Right lobe of liver (tissue), 6 donors: ENCODE measurements around the gene OXA1L. TPM values are rescaled to one million over a fixed set of nuclear protein-coding genes. Genes with fewer than 3 reads are reported as not detected.
"Not testable (repeated sequence)": the region's sequence is repeated elsewhere in the genome, so short reads cannot be mapped to it uniquely, and the experiment has no call there.

Experiments used
- ATAC-seq, 4 donors: fragments of 200-7000 bp; cut with Tn5 transposase; one replicate each; pipeline ENCODE4 v1.9.1; 2020; ENCODE audit warnings: mild to moderate bottlenecking in 4 of 4, moderate library complexity in 4 of 4
- DNase-seq, 3 donors: peaks; one replicate each; pipeline ENCODE4 v3.0.0-alpha.2; 2020
- H3K27ac ChIP-seq, 3 donors: fragments of 200-600 bp; one replicate each; pipeline ENCODE4 v1.8.0; 2022
- H3K27me3 ChIP-seq, 2 donors: fragments of 200-600 bp; one replicate each; pipeline ENCODE4 v1.8.0; 2022
- H3K36me3 ChIP-seq, 4 donors: fragments of 200-600 bp; sonication (generic) in 1 of 4; one replicate each; pipeline versions ENCODE4 v1.5.1 to v1.8.0; 2017 to 2022; ENCODE audit warnings: control low read depth in 1 of 4
- H3K4me1 ChIP-seq, 4 donors: fragments of 200-600 bp; sonication (generic) in 1 of 4; one replicate each; pipeline versions ENCODE4 v1.5.1 to v1.8.0; 2017 to 2022; ENCODE audit warnings: control low read depth in 1 of 4
- H3K4me3 ChIP-seq, 3 donors: fragments of 200-600 bp; one replicate each; pipeline ENCODE4 v1.8.0; 2022
- H3K9me3 ChIP-seq, 4 donors: fragments of 200-600 bp; sonication (generic) in 1 of 4; one replicate each; pipeline versions ENCODE4 v1.5.1 to v1.8.0; 2017 to 2022; ENCODE audit warnings: control low read depth in 1 of 4
- POLR2A ChIP-seq: fragments of 450-650 bp; IDR thresholded peaks from one replicate; pipeline ENCODE4 v1.6.1; 2017; ENCODE audit warnings: antibody characterized with exemption, mild to moderate bottlenecking
- WGBS: methylation state at CpG from one replicate; pipeline ENCODE4 v1.1.6; 2018; ENCODE audit warnings: low coverage, low lambda C conversion rate; ENCODE audit not compliant: insufficient coverage; ENCODE audit errors: missing lambda C conversion rate; 5-methylcytosine and 5-hydroxymethylcytosine counted together
- intact Hi-C, 2 donors: fragments of 100-400 bp; cut with DNase I; formaldehyde crosslinking; loops; one replicate each; pipeline versions ENCODE4 v1.11.2 to v1.14.1; 2022
- long read RNA-seq: library from polyadenylated mRNA; unstranded; transcript quantifications from one replicate; pipeline ENCODE4 v2.0.0, GENCODE V29; 2019
- total RNA-seq, 6 experiments: library from RNA; depleted of rRNA in 2 of 6; stranded (reverse); fragments of >200 nt in 2 of 6; fragmentation: NEBNext Ultra II Directional in 3 of 6; extraction: Animal tissue kit (Norgen Biotek cat#: 25700) in 3 of 6; gene quantifications; one replicate each; pipeline versions ENCODE4 v1.1.0 to v1.2.4, GENCODE V29; 2016 to 2023
- TF ChIP-seq, protein P1 (sequence below), 4 donors: fragments of 200-600 bp in 3 of 4; fragments of 450-650 bp in 1 of 4; IDR thresholded peaks; one replicate each; pipeline versions ENCODE4 v1.5.1 to v1.8.0; 2016 to 2022; ENCODE audit warnings: antibody characterized with exemption in 4 of 4, mild to moderate bottlenecking in 2 of 4
- donor health status: DM: no; HTN: yes; CAD: no.
- donor health status: DM: no; HTN: no; CAD: no.
- donor health status: DM: no; HTN: no; CAD: no.
- donor health status: DM: no; HTN: yes; CAD: no.
- donor health status: DM: no; HTN: yes; CAD: no.

The OXA1L gene
- 10 to 100 TPM; 64.3 to 80.1 (median 72.3) TPM for total RNA-seq
- long read RNA-seq, transcript OXA1L-201 (10 exons, 1,719 nt) = major isoform, 18 of 23 reads
- long read RNA-seq, partial matches to known transcripts = 3 of 23 reads
- long read RNA-seq, other reads (novel, unspliced or antisense) = 2 of 23 reads

GRCh38 chr14:22766457-22767322 is at the start of gene OXA1L:
TSS of gene OXA1L (plus strand) at chr14:22766688. CDS start at chr14:22766702, 14 bp downstream.
- H3K27me3 ChIP-seq = no peaks in the 10 kb centered on the region
- TF ChIP-seq, protein P1, sequence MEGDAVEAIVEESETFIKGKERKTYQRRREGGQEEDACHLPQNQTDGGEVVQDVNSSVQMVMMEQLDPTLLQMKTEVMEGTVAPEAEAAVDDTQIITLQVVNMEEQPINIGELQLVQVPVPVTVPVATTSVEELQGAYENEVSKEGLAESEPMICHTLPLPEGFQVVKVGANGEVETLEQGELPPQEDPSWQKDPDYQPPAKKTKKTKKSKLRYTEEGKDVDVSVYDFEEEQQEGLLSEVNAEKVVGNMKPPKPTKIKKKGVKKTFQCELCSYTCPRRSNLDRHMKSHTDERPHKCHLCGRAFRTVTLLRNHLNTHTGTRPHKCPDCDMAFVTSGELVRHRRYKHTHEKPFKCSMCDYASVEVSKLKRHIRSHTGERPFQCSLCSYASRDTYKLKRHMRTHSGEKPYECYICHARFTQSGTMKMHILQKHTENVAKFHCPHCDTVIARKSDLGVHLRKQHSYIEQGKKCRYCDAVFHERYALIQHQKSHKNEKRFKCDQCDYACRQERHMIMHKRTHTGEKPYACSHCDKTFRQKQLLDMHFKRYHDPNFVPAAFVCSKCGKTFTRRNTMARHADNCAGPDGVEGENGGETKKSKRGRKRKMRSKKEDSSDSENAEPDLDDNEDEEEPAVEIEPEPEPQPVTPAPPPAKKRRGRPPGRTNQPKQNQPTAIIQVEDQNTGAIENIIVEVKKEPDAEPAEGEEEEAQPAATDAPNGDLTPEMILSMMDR (IDR thresholded peaks at IDR 0.05) = no peak
- TF ChIP-seq POLR2A = peak; percentile 65
- intact Hi-C loops = no loop called here
- peaks cover 6 to 27% (median 17%) of the 10 kb centered on the region in 4 donors for H3K36me3 ChIP-seq
- no peaks in the 10 kb centered on the region for H3K9me3 ChIP-seq
- ATAC-seq = peak; percentile 92 to 95 (median 93)
- H3K4me3 ChIP-seq = peak within 1 kb of the TSS; percentile 92 to 98 (median 93)
- H3K4me1 ChIP-seq = peaks cover 0 to 14% (median 4%) of the 10 kb centered on the region in 4 donors
- peak within 1 kb of the TSS; percentile 66 to 85 (median 67) for H3K27ac ChIP-seq
- DNase-seq = peak; percentile 97 to 99 (median 98)
- 0% methylated on average over 15 of the region's 56 CpGs for WGBS

GRCh38 chr14:22718091-22718490 is 48.4 kb upstream of the OXA1L start:
- Histone ChIP-seq H3K27ac (no peak overlapping the region), H3K36me3 (no peaks in the 10 kb centered on the region), H3K27me3 (no peaks in the 10 kb centered on the region), H3K9me3 (no peaks in the 10 kb centered on the region), H3K4me1 (no peaks in the 10 kb centered on the region), H3K4me3 (no peak overlapping the region)
- TF ChIP-seq POLR2A = no peak
- TF ChIP-seq, protein P1 (IDR thresholded peaks at IDR 0.05) = no peak
- intact Hi-C loops = no loop called here
- ATAC-seq (no peak), DNase-seq (no peak)
- 70% methylated on average over 4 of the region's 4 CpGs for WGBS

DNA sequence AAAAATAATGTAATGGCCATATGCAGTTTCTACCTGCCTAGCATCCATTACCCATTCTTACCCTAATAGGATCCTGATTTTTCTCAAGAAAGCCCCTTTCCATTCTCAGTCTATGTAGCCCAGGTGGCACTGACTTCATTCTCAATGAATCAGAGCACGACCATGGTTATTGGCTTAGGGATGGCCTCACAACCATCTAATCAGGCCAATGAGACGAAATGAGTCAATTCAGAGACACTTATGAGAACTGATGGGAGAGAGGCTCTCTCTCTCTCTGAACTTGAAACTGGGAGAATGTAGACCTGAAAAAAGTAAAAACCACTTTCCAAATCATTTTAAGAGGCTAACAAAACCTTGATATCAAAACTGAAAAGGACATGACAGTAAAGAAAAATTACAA is 45.3 kb upstream of the OXA1L start:
- Histone ChIP-seq H3K4me3 (no peak overlapping the region), H3K4me1 (no peaks in the 10 kb centered on the region), H3K27me3 (no peaks in the 10 kb centered on the region), H3K27ac (no peak overlapping the region), H3K36me3 (no peaks in the 10 kb centered on the region), H3K9me3 (no peaks in the 10 kb centered on the region)
- ATAC-seq = no peak
- WGBS = 58% methylated on average over 2 of the region's 2 CpGs
- TF ChIP-seq, protein P1 (IDR thresholded peaks at IDR 0.05) = no peak
- no peak for TF ChIP-seq POLR2A
- intact Hi-C loops = no loop called here
- DNase-seq = no peak

DNA sequence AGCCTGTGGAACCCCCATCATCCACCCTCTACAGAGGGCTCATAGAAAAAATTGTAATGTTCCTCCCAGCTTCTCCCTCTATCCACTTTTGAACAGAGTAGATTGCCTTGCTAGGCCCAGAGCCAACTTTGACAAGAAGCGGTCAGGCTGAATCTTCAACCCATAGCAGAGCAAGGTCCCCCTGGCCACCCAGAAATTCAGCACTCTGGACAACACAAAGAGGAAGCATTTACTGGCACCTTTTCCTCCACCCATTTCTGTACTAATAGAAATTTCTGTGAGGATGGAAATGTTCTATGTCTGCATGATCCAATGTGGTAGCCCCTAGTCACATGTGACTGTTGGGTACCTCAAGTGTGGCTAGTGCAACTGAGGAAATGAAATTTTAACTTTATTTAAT is 42.7 kb upstream of the OXA1L start:
- Histone ChIP-seq H3K27me3 (no peaks in the 10 kb centered on the region), H3K36me3 (no peaks in the 10 kb centered on the region), H3K4me1 (no peaks in the 10 kb centered on the region), H3K27ac (no peak overlapping the region), H3K9me3 (no peaks in the 10 kb centered on the region), H3K4me3 (no peak overlapping the region)
- DNase-seq (no peak), ATAC-seq (no peak)
- TF ChIP-seq, protein P1 (IDR thresholded peaks at IDR 0.05) = no peak
- no peak for TF ChIP-seq POLR2A
- intact Hi-C loops = no loop called here
- 83% methylated on average over 1 of the region's 1 CpG for WGBS

GRCh38 chr14:22724847-22725246 is 41.6 kb upstream of the OXA1L start:
- H3K36me3 ChIP-seq = not testable (repeated sequence)
- WGBS = 46% methylated on average over 7 of the region's 8 CpGs

DNA sequence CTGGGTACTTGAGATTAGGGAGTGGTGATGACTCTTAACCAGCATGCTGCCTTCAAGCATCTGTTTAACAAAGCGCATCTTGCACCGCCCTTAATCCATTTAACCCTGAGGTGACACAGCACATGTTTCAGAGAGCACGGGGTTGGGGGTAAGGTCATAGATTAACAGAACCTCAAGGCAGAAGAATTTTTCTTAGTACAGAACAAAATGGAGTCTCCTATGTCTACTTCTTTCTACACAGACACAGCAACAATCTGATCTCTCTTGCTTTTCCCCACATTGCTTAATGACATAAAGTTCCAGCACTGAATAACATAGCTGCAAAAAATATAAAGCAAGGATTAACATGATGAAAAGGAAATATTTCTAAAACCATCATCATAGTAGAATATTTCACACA is 41.1 kb upstream of the OXA1L start:
- H3K27ac ChIP-seq, H3K27me3 ChIP-seq, ATAC-seq, H3K4me1 ChIP-seq, H3K9me3 ChIP-seq, DNase-seq, intact Hi-C loops, H3K4me3 ChIP-seq, H3K36me3 ChIP-seq: not testable (repeated sequence)
- WGBS = 45% methylated on average over 3 of the region's 3 CpGs

More at GRCh38 chr14:22724847-22725246, 41.6 kb upstream of the OXA1L start:
- H3K27me3 ChIP-seq, DNase-seq, intact Hi-C loops, H3K27ac ChIP-seq, H3K9me3 ChIP-seq, ATAC-seq, H3K4me3 ChIP-seq, H3K4me1 ChIP-seq: not testable (repeated sequence)
